ENCODE measurements around the gene GPD2.

GPD2 gene

DNA sequence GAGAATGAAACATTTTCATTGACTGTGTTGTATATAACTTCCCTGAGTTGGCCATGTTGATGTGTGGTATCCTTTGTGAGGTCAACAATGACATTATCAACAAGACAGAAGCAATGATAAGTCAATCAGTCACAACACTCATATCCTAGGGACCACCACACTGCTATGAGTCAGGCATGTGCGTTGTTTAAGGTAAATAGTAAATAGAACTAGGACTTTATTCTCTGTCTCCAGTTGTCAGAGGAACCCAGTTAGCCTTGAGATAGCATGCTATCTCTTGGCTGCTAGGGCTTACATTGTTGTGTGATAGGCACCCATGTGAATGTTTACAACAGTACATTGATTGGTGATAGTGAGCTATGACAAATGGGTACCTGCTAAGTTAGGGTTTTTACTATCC, 37.3 kb downstream of the GPD2 start:
- TF ChIP-seq, protein P1, sequence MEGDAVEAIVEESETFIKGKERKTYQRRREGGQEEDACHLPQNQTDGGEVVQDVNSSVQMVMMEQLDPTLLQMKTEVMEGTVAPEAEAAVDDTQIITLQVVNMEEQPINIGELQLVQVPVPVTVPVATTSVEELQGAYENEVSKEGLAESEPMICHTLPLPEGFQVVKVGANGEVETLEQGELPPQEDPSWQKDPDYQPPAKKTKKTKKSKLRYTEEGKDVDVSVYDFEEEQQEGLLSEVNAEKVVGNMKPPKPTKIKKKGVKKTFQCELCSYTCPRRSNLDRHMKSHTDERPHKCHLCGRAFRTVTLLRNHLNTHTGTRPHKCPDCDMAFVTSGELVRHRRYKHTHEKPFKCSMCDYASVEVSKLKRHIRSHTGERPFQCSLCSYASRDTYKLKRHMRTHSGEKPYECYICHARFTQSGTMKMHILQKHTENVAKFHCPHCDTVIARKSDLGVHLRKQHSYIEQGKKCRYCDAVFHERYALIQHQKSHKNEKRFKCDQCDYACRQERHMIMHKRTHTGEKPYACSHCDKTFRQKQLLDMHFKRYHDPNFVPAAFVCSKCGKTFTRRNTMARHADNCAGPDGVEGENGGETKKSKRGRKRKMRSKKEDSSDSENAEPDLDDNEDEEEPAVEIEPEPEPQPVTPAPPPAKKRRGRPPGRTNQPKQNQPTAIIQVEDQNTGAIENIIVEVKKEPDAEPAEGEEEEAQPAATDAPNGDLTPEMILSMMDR (conservative IDR thresholded peaks at IDR 0.05; ENCODE audit: low read length), result no peak
- DNase-seq (ENCODE audit: low read depth), result no peak
- H3K4me3 ChIP-seq (ENCODE audit: low read length), result no peak overlapping the region

DNA sequence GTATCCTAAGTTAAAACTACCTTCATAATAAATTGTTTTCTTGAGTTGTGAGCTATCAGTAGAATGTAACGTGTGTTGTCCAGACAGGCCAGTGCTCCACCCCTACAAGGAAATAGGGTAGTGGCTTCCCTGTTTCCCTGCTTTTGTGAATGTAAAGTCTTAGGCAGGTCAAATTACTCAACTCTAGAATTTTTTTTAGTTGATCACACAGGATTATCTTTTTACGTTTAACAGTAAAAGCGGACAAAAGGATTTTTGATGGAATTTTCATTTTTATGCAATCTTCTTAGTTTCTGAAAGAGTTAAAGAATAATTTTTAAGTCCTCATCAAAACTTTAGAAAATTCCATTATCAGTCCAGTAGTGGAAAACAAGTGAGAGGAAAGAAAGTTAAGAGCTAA, 38.2 kb downstream of the GPD2 start:
- no peak for DNase-seq (ENCODE audit: low read depth)
- no peak overlapping the region for H3K4me3 ChIP-seq (ENCODE audit: low read length)

DNA sequence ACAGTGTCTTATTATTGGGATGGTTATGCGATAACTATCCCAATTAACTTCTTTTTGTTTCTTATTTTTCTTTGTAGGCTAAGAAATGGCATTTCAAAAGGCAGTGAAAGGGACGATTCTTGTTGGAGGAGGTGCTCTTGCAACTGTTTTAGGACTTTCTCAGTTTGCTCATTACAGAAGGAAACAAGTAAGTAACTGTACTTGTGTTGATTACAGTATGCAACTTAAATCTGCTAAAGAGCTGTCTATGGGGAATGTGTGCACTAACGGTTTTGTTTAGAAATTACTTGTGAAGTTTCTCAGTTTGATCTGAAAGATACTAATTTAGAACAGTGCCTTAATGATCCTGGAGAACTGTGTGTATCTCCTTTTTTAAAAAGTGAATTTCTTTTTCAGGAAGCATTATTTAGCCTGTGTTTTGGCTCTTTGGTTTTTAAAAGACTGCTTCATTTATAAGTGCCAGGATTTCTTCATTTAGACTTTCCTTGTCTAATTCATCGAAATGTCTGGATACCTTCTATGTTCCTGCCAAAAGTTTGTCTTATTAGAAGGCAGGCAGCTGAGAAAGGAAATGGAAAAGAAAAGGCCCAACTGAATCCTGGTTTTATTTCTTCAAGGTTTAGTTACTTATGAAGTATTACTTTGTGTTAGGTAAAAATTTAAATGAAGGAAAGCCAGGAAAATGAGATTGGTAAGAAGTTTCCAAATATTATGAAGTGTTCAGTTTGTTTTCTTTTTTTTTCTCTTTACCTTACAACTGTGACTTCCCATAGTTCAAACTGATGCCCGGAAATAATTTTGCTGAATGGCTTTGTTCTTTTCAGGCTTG, 40.1 kb downstream of the GPD2 start:
- DNase-seq (ENCODE audit: low read depth), result no peak
- H3K4me3 ChIP-seq (ENCODE audit: low read length), result no peak overlapping the region
- TF ChIP-seq, protein P1 (conservative IDR thresholded peaks at IDR 0.05; ENCODE audit: low read length), result no peak

More for the DNA sequence above, 38.2 kb downstream of the GPD2 start:
- TF ChIP-seq, protein P1 (conservative IDR thresholded peaks at IDR 0.05; ENCODE audit: low read length), result no peak

DNA sequence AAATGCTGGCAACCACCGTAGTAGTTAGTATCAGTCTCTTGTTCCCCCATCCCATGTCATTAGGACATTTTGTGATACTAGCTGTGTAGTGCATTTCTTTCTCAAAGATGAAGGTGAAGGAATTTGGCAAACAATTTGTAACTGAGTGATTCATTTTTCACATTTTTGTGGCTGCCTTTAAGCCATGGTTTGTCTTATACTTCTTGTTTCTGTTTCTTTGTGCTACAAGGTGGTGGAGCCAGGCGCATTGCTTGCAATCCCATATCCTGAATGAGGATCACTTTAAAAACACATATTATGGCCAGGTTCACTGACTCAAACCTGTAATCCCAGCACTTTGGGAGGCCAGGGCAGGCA, 40.6 kb downstream of the GPD2 start:
- TF ChIP-seq, protein P1 (conservative IDR thresholded peaks at IDR 0.05; ENCODE audit: low read length), result no peak
- peak; percentile 82 for DNase-seq (ENCODE audit: low read depth)
- H3K4me3 ChIP-seq (ENCODE audit: low read length), result no peak overlapping the region

DNA sequence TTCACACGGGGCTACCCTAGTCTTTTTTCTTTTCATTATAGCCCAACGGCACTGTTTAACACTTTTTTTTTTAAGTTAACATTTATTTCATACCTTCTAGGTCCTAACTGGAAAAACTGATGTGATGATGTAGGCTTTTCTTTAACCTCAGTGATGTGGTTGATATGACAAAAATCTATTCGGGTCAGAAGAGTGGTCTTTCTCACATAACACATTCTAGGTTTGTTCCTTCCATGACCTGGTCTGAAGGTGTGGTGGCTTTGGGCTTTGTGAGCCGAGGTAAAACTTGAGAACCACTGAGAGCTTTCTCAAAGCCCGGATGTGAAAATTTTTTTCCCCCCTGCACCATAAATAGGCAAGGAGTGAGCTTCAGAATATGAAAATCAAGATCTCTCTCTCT, 44.2 kb downstream of the GPD2 start:
- no peak overlapping the region for H3K4me3 ChIP-seq (ENCODE audit: low read length)
- TF ChIP-seq, protein P1 (conservative IDR thresholded peaks at IDR 0.05; ENCODE audit: low read length), result no peak
- DNase-seq (ENCODE audit: low read depth), result no peak

DNA sequence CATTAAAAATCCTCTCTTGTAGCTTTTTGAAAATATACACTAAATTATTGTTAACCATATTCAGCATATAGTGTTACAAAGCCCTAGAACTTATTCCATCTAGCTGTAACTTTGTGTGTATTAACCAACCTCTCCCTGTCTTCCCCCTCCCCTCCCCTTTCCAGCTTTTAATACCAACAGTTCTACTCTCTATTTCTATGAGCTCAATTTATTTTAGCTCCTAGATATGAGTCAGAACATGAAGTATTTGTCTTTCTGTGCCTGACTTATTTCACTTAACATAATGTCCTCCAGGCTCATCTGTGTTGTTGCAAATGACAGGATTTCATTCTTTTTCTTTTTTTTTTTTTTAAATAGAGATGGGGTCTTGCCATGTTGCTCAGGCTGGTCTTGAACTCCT, 45.1 kb downstream of the GPD2 start:
- H3K4me3 ChIP-seq (ENCODE audit: low read length), result no peak overlapping the region
- DNase-seq (ENCODE audit: low read depth), result peak; percentile 16
- TF ChIP-seq, protein P1 (conservative IDR thresholded peaks at IDR 0.05; ENCODE audit: low read length), result no peak

DNA sequence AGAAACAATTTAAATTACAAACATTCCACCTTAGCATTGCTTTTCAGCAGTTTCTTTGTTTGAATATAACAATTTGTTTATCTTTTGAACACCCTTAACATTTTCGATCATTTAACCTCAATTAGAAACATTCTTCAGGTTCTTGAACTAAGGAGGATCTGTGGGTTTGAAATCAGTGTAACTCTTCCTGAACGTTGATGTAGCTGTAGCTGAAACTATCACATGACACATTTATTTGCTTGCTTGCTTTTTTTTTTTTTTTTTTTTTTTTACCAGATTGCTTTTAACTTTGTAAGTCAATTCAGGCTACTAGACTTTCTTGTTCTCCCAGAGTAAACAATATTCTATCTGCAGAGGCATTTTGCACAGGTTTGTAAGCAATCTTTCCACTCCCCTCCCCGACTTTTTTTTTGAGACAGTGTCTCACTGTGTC, 47.6 kb downstream of the GPD2 start:
- TF ChIP-seq, protein P1 (conservative IDR thresholded peaks at IDR 0.05; ENCODE audit: low read length), result no peak
- no peak overlapping the region for H3K4me3 ChIP-seq (ENCODE audit: low read length)
- DNase-seq (ENCODE audit: low read depth), result peak; percentile 19

Measured in AG10803 (cell line).